ENCODE measurements around the gene THSD7B.

GRCh38 chr2:137193401-137193800 lies 428.1 kb downstream of the THSD7B start:
- TF ChIP-seq, protein P1, sequence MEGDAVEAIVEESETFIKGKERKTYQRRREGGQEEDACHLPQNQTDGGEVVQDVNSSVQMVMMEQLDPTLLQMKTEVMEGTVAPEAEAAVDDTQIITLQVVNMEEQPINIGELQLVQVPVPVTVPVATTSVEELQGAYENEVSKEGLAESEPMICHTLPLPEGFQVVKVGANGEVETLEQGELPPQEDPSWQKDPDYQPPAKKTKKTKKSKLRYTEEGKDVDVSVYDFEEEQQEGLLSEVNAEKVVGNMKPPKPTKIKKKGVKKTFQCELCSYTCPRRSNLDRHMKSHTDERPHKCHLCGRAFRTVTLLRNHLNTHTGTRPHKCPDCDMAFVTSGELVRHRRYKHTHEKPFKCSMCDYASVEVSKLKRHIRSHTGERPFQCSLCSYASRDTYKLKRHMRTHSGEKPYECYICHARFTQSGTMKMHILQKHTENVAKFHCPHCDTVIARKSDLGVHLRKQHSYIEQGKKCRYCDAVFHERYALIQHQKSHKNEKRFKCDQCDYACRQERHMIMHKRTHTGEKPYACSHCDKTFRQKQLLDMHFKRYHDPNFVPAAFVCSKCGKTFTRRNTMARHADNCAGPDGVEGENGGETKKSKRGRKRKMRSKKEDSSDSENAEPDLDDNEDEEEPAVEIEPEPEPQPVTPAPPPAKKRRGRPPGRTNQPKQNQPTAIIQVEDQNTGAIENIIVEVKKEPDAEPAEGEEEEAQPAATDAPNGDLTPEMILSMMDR (IDR thresholded peaks at IDR 0.05), result no peak
- TF ChIP-seq POLR2AphosphoS5 (IDR thresholded peaks at IDR 0.05), result no peak
